HG02884 (cell line): Measurements from ENCODE around the gene PCSK5.
A peak's percentile ranks its signal among the peaks of the same experiment; 100 is the strongest.
"Not testable (repeated sequence)": the region's sequence is repeated elsewhere in the genome, so short reads cannot be mapped to it uniquely, and the experiment has no call there.

Source experiments
- ATAC-seq: cut with Tn5 transposase; IDR thresholded peaks from one replicate; pipeline ENCODE4 v1.9.1; 2021; ENCODE audit warnings: mild to moderate bottlenecking, moderate library complexity; ENCODE audit not compliant: unreplicated experiment

The PCSK5 gene

GRCh38 chr9:75890472-75891276 lies at the start of gene PCSK5:
TSS of gene PCSK5 (plus strand) at chr9:75890673. CDS start at chr9:75891182, 509 bp downstream.
- ATAC-seq: peak; percentile 72

GRCh38 chr9:75844321-75844720 lies 46.2 kb upstream of the PCSK5 start:
- no peak for ATAC-seq

GRCh38 chr9:75845806-75846205 lies 44.7 kb upstream of the PCSK5 start:
- ATAC-seq: no peak

DNA sequence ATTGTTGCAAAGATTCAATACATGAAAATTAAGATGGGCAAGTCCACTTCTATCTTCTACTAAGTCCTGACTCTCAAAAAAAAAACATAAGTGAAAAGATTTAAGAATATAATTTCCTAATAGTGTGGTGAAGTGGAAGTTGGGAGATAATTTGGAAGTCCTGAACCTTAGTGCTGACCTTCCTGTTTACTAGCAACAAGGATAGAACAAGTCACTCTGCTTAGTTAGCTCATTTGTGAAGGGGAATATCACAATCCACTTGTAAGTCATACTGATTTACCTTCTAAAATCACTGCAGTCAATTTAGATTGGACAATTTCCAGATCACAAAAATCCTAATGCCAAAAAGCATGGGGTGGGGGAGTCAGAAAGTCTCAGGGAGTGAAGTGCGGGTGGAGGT lies 43.4 kb upstream of the PCSK5 start:
- no peak for ATAC-seq

- no peak for ATAC-seq
These were observed 39.8 kb upstream of the PCSK5 start for GRCh38 chr9:75850459-75851200.

- no peak for ATAC-seq
These were observed 38.6 kb upstream of the PCSK5 start for GRCh38 chr9:75851917-75852316.

DNA sequence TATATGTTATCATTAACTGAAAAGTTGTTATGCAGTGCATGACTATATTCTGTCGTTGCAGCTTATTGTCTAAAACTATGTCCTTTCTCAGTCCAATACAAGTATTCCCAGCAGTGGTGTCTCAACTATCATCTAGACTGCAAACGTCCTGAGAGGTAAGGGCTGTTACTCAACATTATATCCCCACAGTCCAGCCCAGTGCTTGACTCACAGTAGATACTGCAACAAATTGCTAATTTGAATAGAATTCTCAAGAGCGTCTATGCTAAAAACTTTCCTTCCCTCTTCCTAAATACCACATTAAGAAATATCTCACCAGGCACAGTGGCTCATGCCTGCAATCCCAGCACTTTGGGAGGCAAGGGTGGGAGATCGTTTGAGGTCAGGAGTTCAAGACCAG lies 37.7 kb upstream of the PCSK5 start:
- ATAC-seq: no peak

DNA sequence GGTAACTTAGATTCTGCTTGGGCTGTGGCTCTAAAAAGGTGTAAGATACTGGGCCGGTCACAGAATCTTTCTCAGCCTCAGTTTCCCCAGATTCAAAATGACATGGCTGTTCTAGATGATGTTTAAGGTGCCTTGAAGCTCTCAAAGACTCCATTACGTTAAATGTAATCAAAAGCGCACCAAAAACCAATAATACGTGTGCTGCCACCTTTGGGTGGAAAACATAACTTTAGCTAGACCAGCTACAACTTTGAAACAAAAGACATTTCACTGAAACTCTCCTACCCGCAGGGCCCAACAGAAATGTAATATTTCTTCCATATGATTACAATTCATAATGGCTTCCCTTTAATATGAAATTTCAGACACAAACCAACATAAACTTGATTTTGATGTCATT lies 35.0 kb upstream of the PCSK5 start:
- ATAC-seq: no peak

DNA sequence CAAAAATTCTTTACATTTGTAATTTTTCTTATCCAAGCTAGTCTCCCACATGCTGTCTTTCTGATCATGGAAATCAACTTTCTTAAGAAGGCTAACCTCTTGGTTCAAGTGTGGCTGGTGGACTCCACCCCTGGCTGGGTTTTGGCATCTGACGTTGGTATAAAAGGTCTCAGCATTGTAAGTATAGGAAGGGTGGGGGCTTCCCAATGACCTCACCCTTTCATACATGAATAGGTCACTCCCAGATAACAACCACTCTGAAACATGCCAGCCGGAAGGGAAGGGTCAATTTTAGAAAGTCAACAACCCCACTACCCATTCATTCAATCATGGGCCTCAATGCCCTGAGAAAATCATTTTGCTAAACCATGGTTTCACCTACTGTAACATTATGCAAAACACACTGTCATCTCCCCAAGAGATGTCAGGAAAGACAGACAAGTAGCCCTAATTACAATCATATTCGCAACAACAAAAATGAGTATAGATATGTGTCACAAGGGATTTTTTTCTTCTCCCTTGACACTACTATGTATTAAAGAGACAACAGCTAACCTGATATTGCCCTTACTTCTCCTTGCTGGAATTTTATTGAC lies 31.9 kb upstream of the PCSK5 start:
- no peak for ATAC-seq

- no peak for ATAC-seq
These were observed 26.2 kb upstream of the PCSK5 start for GRCh38 chr9:75864266-75864665.

DNA sequence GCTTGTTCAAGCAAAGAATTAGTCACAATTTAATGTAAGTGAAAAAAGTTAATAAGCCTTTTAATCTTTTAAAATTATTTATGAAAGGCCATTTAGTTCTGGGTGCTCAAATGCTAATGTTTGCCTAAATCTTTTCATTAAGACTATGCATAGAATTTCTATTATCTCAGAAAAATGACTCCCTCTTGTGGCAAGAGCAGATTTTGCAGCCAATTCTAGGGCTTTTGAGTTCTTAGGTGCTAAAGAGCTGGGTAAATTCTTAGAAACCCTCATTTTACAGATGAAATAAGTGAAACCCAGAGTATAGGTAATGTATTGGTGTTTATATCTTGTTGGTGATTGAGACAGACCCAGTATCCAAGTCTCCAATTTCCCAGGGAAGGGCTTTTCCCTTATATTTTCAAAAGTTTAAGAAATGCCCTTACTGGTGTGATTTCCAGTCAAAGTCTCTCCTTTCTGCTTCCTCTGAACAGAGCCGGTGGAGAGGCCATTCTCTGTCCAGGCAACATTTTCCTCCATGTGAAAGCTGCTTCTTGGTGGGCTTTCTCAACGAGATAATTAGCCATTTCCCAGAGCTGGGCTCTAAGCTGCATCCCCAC lies 24.1 kb upstream of the PCSK5 start:
- no peak for ATAC-seq

GRCh38 chr9:75868526-75868925 lies 21.9 kb upstream of the PCSK5 start:
- ATAC-seq: not testable (repeated sequence)

GRCh38 chr9:75869236-75869635 lies 21.2 kb upstream of the PCSK5 start:
- ATAC-seq: no peak

- no peak for ATAC-seq
These were observed 20.0 kb upstream of the PCSK5 start for GRCh38 chr9:75870450-75870849.

DNA sequence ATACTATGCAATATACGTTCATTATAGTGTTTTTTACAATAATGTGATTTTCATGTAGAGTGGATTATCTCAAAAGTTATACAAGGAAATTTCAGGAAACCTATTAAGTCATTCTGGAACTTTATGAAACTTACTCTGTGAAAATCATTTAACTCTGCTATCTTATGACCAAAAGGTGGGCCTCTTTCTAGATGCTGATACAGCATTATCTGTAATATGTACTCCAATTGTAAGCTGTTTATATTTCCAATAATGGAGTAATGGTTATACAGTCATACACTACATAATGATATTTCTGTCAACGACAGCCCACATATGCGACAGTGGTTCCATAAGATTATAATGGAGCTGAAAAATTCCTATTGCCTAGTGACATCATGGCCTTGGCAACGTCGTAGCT lies 18.8 kb upstream of the PCSK5 start:
- ATAC-seq: no peak

- no peak for ATAC-seq
These were observed 16.8 kb upstream of the PCSK5 start for GRCh38 chr9:75873712-75874111.

- no peak for ATAC-seq
These were observed 13.4 kb upstream of the PCSK5 start for GRCh38 chr9:75876999-75877640.

DNA sequence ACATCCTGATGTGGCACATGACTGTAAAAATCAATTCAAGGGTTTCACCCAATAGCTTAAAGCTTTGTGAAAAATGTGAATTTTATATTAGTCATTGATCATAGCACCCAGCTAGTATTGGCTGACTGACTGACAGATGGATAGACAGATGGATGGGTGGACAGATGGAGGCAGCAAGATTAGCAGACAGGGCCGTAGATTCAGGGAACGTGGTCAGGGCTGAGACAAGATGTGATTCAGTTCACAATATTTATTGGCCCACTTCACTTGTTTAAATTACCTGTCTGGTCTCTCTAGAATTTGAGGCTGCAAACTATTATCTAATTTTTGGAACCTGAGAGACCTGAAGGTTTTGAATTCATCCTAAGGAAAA lies 12.0 kb upstream of the PCSK5 start:
- no peak for ATAC-seq

DNA sequence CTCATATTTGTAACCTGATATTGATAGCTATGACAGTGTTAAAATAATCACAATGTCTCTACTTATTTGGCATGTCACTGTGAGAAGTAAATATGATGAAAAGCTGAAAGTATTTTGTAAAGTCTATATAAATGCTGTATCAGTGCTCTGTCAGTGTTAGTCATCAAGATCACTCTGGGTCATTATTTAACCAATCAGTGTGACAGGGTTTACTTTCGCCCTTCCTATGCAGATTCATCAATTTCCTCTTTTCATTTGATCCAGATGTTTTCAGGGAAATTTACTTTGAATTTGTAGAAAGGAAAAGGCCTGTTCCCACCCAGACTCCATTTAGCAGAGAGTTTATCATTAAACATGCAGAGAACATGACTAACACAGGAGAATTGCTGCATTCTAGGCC lies 9.9 kb upstream of the PCSK5 start:
- no peak for ATAC-seq

DNA sequence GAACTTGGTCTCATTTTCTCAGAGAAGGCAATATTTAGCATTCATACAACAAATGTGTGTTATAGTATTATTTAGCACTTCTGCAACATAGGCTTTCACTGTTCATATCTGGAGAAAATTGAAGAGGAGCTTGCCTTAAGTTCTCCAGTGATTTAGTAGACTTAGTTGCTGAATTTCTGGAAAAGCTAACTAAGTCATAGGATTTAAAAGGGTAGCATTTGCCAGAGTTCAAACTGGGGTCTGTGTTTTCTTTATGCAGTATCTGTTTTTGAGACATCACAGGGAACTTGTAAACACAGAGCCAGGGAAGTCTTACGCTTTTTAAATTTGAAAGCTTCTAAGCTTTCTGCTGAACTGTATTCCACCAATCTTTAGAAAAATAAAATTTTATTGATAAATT lies 8.7 kb upstream of the PCSK5 start:
- no peak for ATAC-seq

- ATAC-seq: no peak
These were observed 4.8 kb upstream of the PCSK5 start for GRCh38 chr9:75885652-75886051.
